ENCODE results near the gene ATAD3B. TPM values are rescaled to one million over a fixed set of nuclear protein-coding genes. Genes with fewer than 3 reads are reported as not detected.

Gene ATAD3B
- total and polyA plus RNA-seq, 2 of the 13 experiments (the other 11 are each of a cell fraction or from before 2014, with no cell fraction given) = 9.6 to 31.1 TPM

DNA sequence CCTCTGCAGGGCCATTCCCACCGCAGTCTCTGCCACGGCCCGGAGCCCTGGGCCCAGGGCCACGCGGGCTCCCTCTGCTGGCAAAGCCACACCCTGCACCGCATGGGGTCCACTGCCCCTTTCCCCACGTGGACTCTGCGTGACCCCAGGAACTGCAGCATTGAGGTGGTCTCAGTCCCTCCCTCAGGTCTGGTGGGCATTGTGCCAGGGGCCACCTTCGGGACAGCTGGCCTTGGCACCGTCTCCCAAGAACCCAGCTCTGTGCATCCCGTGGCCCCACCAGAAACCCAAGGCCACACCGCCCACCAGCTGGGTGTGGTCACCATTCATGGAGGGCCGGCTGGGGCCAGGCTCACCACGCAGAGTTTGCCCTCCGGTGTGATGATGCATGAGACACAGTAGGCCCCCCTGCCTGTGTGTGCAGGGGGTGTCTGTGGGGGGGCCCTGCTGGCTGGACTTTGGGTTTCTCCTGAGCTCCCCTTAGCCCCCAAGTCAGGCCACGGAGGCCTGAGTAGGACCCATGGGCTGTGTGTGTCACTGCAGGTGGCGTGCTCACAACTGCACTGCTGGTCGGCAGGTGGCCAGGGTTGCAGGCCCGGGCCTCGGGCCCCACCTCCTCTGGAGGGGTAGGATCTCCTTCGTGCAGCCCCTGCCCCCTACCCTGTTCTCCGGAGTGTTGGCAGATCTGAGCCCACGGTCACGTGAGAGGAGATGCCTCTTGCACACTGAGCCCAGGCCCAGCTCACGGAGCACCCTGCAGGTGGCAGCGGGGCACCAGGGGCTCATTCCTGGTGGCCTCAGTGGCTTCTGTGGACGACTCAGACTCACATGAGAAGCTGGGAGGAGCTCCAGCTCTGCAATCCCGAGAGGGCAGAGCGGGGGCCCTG is 30.3 kb upstream of the ATAD3B start (continued):
- TF ChIP-seq, protein P1, sequence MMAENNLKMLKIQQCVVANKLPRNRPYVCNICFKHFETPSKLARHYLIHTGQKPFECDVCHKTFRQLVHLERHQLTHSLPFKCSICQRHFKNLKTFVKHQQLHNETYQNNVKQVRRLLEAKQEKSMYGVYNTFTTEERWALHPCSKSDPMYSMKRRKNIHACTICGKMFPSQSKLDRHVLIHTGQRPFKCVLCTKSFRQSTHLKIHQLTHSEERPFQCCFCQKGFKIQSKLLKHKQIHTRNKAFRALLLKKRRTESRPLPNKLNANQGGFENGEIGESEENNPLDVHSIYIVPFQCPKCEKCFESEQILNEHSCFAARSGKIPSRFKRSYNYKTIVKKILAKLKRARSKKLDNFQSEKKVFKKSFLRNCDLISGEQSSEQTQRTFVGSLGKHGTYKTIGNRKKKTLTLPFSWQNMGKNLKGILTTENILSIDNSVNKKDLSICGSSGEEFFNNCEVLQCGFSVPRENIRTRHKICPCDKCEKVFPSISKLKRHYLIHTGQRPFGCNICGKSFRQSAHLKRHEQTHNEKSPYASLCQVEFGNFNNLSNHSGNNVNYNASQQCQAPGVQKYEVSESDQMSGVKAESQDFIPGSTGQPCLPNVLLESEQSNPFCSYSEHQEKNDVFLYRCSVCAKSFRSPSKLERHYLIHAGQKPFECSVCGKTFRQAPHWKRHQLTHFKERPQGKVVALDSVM (CRISPR knock-in tag; IDR thresholded peaks at IDR 0.05) = peak; percentile 29; the same call in 1 of the 2 replicates
- TF ChIP-seq, protein P2, sequence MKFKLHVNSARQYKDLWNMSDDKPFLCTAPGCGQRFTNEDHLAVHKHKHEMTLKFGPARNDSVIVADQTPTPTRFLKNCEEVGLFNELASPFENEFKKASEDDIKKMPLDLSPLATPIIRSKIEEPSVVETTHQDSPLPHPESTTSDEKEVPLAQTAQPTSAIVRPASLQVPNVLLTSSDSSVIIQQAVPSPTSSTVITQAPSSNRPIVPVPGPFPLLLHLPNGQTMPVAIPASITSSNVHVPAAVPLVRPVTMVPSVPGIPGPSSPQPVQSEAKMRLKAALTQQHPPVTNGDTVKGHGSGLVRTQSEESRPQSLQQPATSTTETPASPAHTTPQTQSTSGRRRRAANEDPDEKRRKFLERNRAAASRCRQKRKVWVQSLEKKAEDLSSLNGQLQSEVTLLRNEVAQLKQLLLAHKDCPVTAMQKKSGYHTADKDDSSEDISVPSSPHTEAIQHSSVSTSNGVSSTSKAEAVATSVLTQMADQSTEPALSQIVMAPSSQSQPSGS (CRISPR knock-in tag; IDR thresholded peaks at IDR 0.05) = no peak; the same call in 1 of the 2 replicates
- TF ChIP-seq U2AF1 (optimal IDR thresholded peaks at IDR 0.05; ENCODE audit: low read depth, low read length) (peak; percentile 86), ZNF781 (CRISPR knock-in tag; IDR thresholded peaks at IDR 0.05; ENCODE audit: borderline replicate concordance, not compliant biosample characterization) (no peak), ZNF17 (CRISPR knock-in tag; IDR thresholded peaks at IDR 0.05) (no peak), HDAC2 (CRISPR knock-in tag; IDR thresholded peaks at IDR 0.05) (peak; percentile 53; the same call in 1 of the 2 replicates), ZNF713 (CRISPR knock-in tag; IDR thresholded peaks at IDR 0.05) (0 out of 2 replicates have a peak, but pooled peaks have one; percentile 87), ZFP62 (CRISPR knock-in tag; IDR thresholded peaks at IDR 0.05) (no peak), PHF21A (CRISPR knock-in tag; IDR thresholded peaks at IDR 0.05) (0 out of 2 replicates have a peak, but pooled peaks have one; percentile 45), POLR2AphosphoS5 (IDR thresholded peaks at IDR 0.05; ENCODE audit: low read depth, low read length) (no peak; the same call in 1 of the 2 replicates), ZSCAN31 (CRISPR knock-in tag; IDR thresholded peaks at IDR 0.05; ENCODE audit: low read depth) (peak; percentile 28; the same call in 1 of the 2 replicates), MLLT10 (CRISPR knock-in tag; IDR thresholded peaks at IDR 0.05) (no peak), CENPX (CRISPR knock-in tag; IDR thresholded peaks at IDR 0.05) (no peak), AHR (CRISPR knock-in tag; IDR thresholded peaks at IDR 0.05) (peak; percentile 59; the same call in 1 of the 2 replicates), GTF3A (CRISPR knock-in tag; conservative IDR thresholded peaks at IDR 0.05) (0 out of 2 replicates have a peak, but pooled peaks have one; percentile 51), ZSCAN20 (CRISPR knock-in tag; IDR thresholded peaks at IDR 0.05; ENCODE audit: borderline replicate concordance) (no peak), ELF1 (CRISPR knock-in tag; IDR thresholded peaks at IDR 0.05) (peak; percentile 35; the same call in 1 of the 2 replicates), SMC3 (IDR thresholded peaks at IDR 0.05; ENCODE audit: low read length) (peak; percentile 34; the same call in 1 of the 2 replicates), SMARCC2 (IDR thresholded peaks at IDR 0.05) (no peak), ZC3H4 (CRISPR knock-in tag; IDR thresholded peaks at IDR 0.05; ENCODE audit: borderline replicate concordance) (no peak; the same call in 1 of the 2 replicates), ARNTL (CRISPR knock-in tag; IDR thresholded peaks at IDR 0.05) (peak; percentile 59; the same call in 1 of the 2 replicates)
- TF ChIP-seq, protein P3, sequence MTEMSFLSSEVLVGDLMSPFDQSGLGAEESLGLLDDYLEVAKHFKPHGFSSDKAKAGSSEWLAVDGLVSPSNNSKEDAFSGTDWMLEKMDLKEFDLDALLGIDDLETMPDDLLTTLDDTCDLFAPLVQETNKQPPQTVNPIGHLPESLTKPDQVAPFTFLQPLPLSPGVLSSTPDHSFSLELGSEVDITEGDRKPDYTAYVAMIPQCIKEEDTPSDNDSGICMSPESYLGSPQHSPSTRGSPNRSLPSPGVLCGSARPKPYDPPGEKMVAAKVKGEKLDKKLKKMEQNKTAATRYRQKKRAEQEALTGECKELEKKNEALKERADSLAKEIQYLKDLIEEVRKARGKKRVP (CRISPR knock-in tag; IDR thresholded peaks at IDR 0.05) = no peak
- TF ChIP-seq, protein P4, sequence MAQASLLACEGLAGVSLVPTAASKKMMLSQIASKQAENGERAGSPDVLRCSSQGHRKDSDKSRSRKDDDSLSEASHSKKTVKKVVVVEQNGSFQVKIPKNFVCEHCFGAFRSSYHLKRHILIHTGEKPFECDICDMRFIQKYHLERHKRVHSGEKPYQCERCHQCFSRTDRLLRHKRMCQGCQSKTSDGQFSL (CRISPR knock-in tag; IDR thresholded peaks at IDR 0.05) = peak; percentile 60; the same call in 1 of the 2 replicates
- TF ChIP-seq, protein P5, sequence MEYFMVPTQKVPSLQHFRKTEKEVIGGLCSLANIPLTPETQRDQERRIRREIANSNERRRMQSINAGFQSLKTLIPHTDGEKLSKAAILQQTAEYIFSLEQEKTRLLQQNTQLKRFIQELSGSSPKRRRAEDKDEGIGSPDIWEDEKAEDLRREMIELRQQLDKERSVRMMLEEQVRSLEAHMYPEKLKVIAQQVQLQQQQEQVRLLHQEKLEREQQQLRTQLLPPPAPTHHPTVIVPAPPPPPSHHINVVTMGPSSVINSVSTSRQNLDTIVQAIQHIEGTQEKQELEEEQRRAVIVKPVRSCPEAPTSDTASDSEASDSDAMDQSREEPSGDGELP (IDR thresholded peaks at IDR 0.05; ENCODE audit: borderline replicate concordance, low read depth) = peak; percentile 67; the same call in 1 of the 2 replicates
